IMR-90 (cell line): ENCODE data around the gene USF1. TPM values are rescaled to one million over a fixed set of nuclear protein-coding genes. Genes with fewer than 3 reads are reported as not detected.

Experiments used
- ATAC-seq: fragments of 200-7000 bp; cut with Tn5 transposase; 2 replicates; pipeline ENCODE4 v1.9.1; 2020; ENCODE audit warnings: low read depth, mild to moderate bottlenecking, moderate library complexity
- BruUV-seq: library from RNA; stranded (reverse); fragments of 400-500 nt; replicated peaks from 2 replicates; lab custom pipeline; 2021; lab: Mats Ljungman, UMichigan
- CTCF ChIA-PET: fragments of 300-600 bp; formaldehyde crosslinking; extraction: SDS; loops from one replicate; lab custom pipeline; 2021; ENCODE audit warnings: antibody characterized with exemption; lab: Yijun Ruan, JAX
- POLR2A ChIA-PET: fragments of 300-600 bp; sonication (Branson Sonifier 250); formaldehyde crosslinking; loops from one replicate; lab custom pipeline; 2022; ENCODE audit warnings: antibody characterized with exemption; ENCODE audit not compliant: unreplicated experiment; lab: Charles Lee
- DNase-seq: peaks from one replicate; pipeline ENCODE4 v3.0.0; 2013
- H2AFZ ChIP-seq: replicated peaks from 2 replicates; pipeline ENCODE3; 2013; ENCODE audit warnings: low read length, mild to moderate bottlenecking; ENCODE audit not compliant: poor library complexity
- H2AK5ac ChIP-seq: 2 replicates; pipeline ENCODE4 v1.6.1; 2013; ENCODE audit warnings: low read depth, low read length, inconsistent platforms
- H2AK9ac ChIP-seq: replicated peaks from 2 replicates; pipeline ENCODE3; 2013; ENCODE audit warnings: mild to moderate bottlenecking, low read depth, low read length, moderate library complexity; ENCODE audit not compliant: poor library complexity
- H2BK120ac ChIP-seq: 2 replicates; pipeline ENCODE4 v1.6.1; 2013; ENCODE audit warnings: low read depth, low read length, inconsistent platforms
- H2BK15ac ChIP-seq: 3 replicates; pipeline ENCODE4 v1.6.1; 2013; ENCODE audit warnings: low read depth, low read length, inconsistent platforms
- H2BK20ac ChIP-seq: 2 replicates; pipeline ENCODE4 v1.6.1; 2013; ENCODE audit warnings: low read depth, mild to moderate bottlenecking, inconsistent platforms, low read length, moderate library complexity
- H2BK5ac ChIP-seq: 2 replicates; pipeline ENCODE4 v1.6.1; 2013; ENCODE audit warnings: mild to moderate bottlenecking, low read depth, low read length, inconsistent platforms; ENCODE audit not compliant: poor library complexity, severe bottlenecking
- H3K14ac ChIP-seq: replicated peaks from 2 replicates; pipeline ENCODE4 v1.6.1; 2013; ENCODE audit warnings: low read depth, low read length, inconsistent platforms
- H3K18ac ChIP-seq: 2 replicates; pipeline ENCODE4 v1.6.1; 2013; ENCODE audit warnings: low read depth, low read length, control low read depth
- H3K23ac ChIP-seq: 2 replicates; pipeline ENCODE4 v1.6.1; 2013; ENCODE audit warnings: low read depth, low read length, inconsistent platforms
- H3K27ac ChIP-seq: 2 replicates; pipeline ENCODE4 v1.5.1; 2013; ENCODE audit warnings: mild to moderate bottlenecking, control low read depth, low read length; ENCODE audit not compliant: insufficient read depth
- H3K27me3 ChIP-seq: 2 replicates; pipeline ENCODE4 v1.6.1; 2013; ENCODE audit warnings: low read length; ENCODE audit not compliant: control insufficient read depth, insufficient read depth
- H3K36me3 ChIP-seq: 2 replicates; pipeline ENCODE4 v1.6.1; 2013; ENCODE audit warnings: low read length, mixed read lengths; ENCODE audit not compliant: control insufficient read depth, insufficient read depth
- H3K4ac ChIP-seq: 2 replicates; pipeline ENCODE4 v1.6.1; 2013; ENCODE audit warnings: low read depth, low read length, inconsistent platforms
- H3K4me1 ChIP-seq: 2 replicates; pipeline ENCODE4 v1.6.1; 2013; ENCODE audit warnings: low read length, mixed read lengths; ENCODE audit not compliant: control insufficient read depth, insufficient read depth
- H3K4me2 ChIP-seq: 2 replicates; pipeline ENCODE4 v1.6.1; 2013; ENCODE audit warnings: low read depth, mild to moderate bottlenecking, control low read depth, low read length, moderate library complexity
- H3K4me3 ChIP-seq: 2 replicates; pipeline ENCODE4 v1.5.1; 2013; ENCODE audit warnings: low read depth, mild to moderate bottlenecking, control low read depth, low read length, moderate library complexity; ENCODE audit not compliant: insufficient read depth
- H3K56ac ChIP-seq: 2 replicates; pipeline ENCODE4 v1.6.1; 2013; ENCODE audit warnings: low read length, inconsistent platforms; ENCODE audit not compliant: insufficient read depth; ENCODE audit errors: extremely low read depth
- H3K79me1 ChIP-seq, 2 experiments: 2 replicates each; pipeline ENCODE4 v1.6.1; 2013; ENCODE audit warnings: low read length in 2 of 2, inconsistent platforms in 1 of 2, low read depth in 1 of 2
- H3K9ac ChIP-seq: 2 replicates; pipeline ENCODE4 v1.6.1; 2013; ENCODE audit warnings: low read depth, low read length, control low read depth
- H3K9me1 ChIP-seq: 2 replicates; pipeline ENCODE4 v1.6.1; 2013; ENCODE audit warnings: low read length, inconsistent platforms; ENCODE audit not compliant: insufficient read depth
- H3K9me3 ChIP-seq: 2 replicates; pipeline ENCODE4 v1.6.1; 2013; ENCODE audit warnings: low read length; ENCODE audit not compliant: control insufficient read depth, insufficient read depth
- H4K20me1 ChIP-seq: 2 replicates; pipeline ENCODE4 v1.6.1; 2013; ENCODE audit warnings: low read length, inconsistent platforms; ENCODE audit not compliant: insufficient read depth
- H4K5ac ChIP-seq: 2 replicates; pipeline ENCODE4 v1.6.1; 2013; ENCODE audit warnings: mild to moderate bottlenecking, low read depth, low read length, control low read depth
- H4K8ac ChIP-seq, 2 experiments: 2 replicates each; pipeline ENCODE4 v1.6.1; 2013; ENCODE audit warnings: low read depth in 2 of 2, low read length in 2 of 2, control low read depth in 1 of 2, inconsistent platforms in 1 of 2
- H4K91ac ChIP-seq: 2 replicates; pipeline ENCODE4 v1.6.1; 2013; ENCODE audit warnings: low read depth, low read length, inconsistent platforms; ENCODE audit not compliant: insufficient read depth
- BHLHE40 ChIP-seq: fragments of 150-350 bp; IDR thresholded peaks from 2 replicates; pipeline ENCODE4 v1.6.1; 2016; ENCODE audit warnings: mild to moderate bottlenecking, low read depth, low read length
- CEBPB ChIP-seq: IDR thresholded peaks from 2 replicates; pipeline ENCODE4 v1.6.1; 2012; ENCODE audit warnings: low read depth, low read length, improper control_type of control experiment
- CHD1 ChIP-seq: IDR thresholded peaks from 2 replicates; pipeline ENCODE4 v1.6.1; 2012; ENCODE audit warnings: low read depth, low read length, improper control_type of control experiment
- CTCF ChIP-seq: conservative IDR thresholded peaks from 2 replicates; pipeline ENCODE4 v1.5.1; 2012; ENCODE audit warnings: mild to moderate bottlenecking, low read depth, low read length, improper control_type of control experiment
- FOS ChIP-seq: fragments of 150-350 bp; IDR thresholded peaks from 2 replicates; pipeline ENCODE4 v1.6.1; 2016; ENCODE audit warnings: low read depth, low read length
- MAZ ChIP-seq: IDR thresholded peaks from 2 replicates; pipeline ENCODE4 v1.6.1; 2012; ENCODE audit warnings: low read depth, mild to moderate bottlenecking, low read length, improper control_type of control experiment, moderate library complexity, borderline replicate concordance
- MXI1 ChIP-seq: IDR thresholded peaks from 2 replicates; pipeline ENCODE4 v1.6.1; 2012; ENCODE audit warnings: low read depth, mild to moderate bottlenecking, low read length, moderate library complexity, borderline replicate concordance
- NFE2L2 ChIP-seq: fragments of 150-350 bp; IDR thresholded peaks from 2 replicates; pipeline ENCODE4 v1.6.1; 2016; ENCODE audit warnings: low read depth, mild to moderate bottlenecking, low read length
- POLR2A ChIP-seq: IDR thresholded peaks from 2 replicates; pipeline ENCODE4 v1.6.1; 2012; ENCODE audit warnings: mild to moderate bottlenecking, low read depth, low read length
- RAD21 ChIP-seq: IDR thresholded peaks from 2 replicates; pipeline ENCODE4 v1.6.1; 2012; ENCODE audit warnings: low read length, improper control_type of control experiment
- RCOR1 ChIP-seq: IDR thresholded peaks from 2 replicates; pipeline ENCODE4 v1.6.1; 2012; ENCODE audit warnings: mild to moderate bottlenecking, low read length, improper control_type of control experiment; ENCODE audit not compliant: insufficient replicate concordance
- RFX5 ChIP-seq: IDR thresholded peaks from 2 replicates; pipeline ENCODE4 v1.8.0; 2012; ENCODE audit warnings: low read depth, mild to moderate bottlenecking, low read length, moderate library complexity
- SMC3 ChIP-seq: fragments of 150-350 bp; IDR thresholded peaks from 2 replicates; pipeline ENCODE4 v1.6.1; 2016; ENCODE audit warnings: low read depth, mild to moderate bottlenecking, antibody characterized with exemption, low read length, moderate library complexity
- USF2 ChIP-seq: fragments of 150-350 bp; IDR thresholded peaks from 2 replicates; pipeline ENCODE4 v1.6.1; 2017; ENCODE audit warnings: mild to moderate bottlenecking, antibody characterized with exemption, low read length, low read depth
- WGBS, 2 experiments: methylation state at CpG; one replicate each; pipeline versions ENCODE4 v1.1.5 to v1.1.7; 2013; ENCODE audit warnings: missing lambda C conversion rate in 2 of 2; ENCODE audit not compliant: insufficient read length in 1 of 2; ENCODE audit errors: extremely low coverage in 2 of 2; 5-methylcytosine and 5-hydroxymethylcytosine counted together
- dilution Hi-C: fragments of 300-500 bp; cut with HindIII; formaldehyde crosslinking; loops from one replicate; pipeline ENCODE4 v1.14.3; 2018; ENCODE audit warnings: low sequenced_read_pairs; ENCODE audit not compliant: unreplicated experiment
- in situ Hi-C: fragments of 300-500 bp; cut with MboI; formaldehyde crosslinking; loops from 3 replicates; pipeline ENCODE4 v1.14.3; 2019; ENCODE audit warnings: low sequenced_read_pairs, inconsistent platforms, mixed read lengths
- intact Hi-C: fragments of 100-400 bp; cut with micrococcal nuclease; formaldehyde crosslinking; loops from 2 replicates; pipeline ENCODE4 v1.10.0; 2022
- polyA plus RNA-seq, 3 experiments: library from polyadenylated mRNA; depleted of rRNA; stranded (reverse); fragments of >200 nt; gene quantifications; 2 replicates each; pipeline ENCODE4 v1.2.3, GENCODE V29; 2012; ENCODE audit warnings: low replicate concordance in 1 of 3
- total RNA-seq: library from RNA; depleted of rRNA; stranded (reverse); fragments of >200 nt; gene quantifications from 2 replicates; pipeline ENCODE4 v1.2.3, GENCODE V29; 2012
- TF ChIP-seq, protein P1 (sequence below): fragments of 150-350 bp; IDR thresholded peaks from 2 replicates; pipeline ENCODE4 v1.6.1; 2016; ENCODE audit warnings: low read depth, mild to moderate bottlenecking, low read length, moderate library complexity, borderline replicate concordance

The USF1 gene
- total and polyA plus RNA-seq, 2 of the 4 experiments (the other 2 are of a cell fraction): 37.1 to 78.9 TPM

DNA sequence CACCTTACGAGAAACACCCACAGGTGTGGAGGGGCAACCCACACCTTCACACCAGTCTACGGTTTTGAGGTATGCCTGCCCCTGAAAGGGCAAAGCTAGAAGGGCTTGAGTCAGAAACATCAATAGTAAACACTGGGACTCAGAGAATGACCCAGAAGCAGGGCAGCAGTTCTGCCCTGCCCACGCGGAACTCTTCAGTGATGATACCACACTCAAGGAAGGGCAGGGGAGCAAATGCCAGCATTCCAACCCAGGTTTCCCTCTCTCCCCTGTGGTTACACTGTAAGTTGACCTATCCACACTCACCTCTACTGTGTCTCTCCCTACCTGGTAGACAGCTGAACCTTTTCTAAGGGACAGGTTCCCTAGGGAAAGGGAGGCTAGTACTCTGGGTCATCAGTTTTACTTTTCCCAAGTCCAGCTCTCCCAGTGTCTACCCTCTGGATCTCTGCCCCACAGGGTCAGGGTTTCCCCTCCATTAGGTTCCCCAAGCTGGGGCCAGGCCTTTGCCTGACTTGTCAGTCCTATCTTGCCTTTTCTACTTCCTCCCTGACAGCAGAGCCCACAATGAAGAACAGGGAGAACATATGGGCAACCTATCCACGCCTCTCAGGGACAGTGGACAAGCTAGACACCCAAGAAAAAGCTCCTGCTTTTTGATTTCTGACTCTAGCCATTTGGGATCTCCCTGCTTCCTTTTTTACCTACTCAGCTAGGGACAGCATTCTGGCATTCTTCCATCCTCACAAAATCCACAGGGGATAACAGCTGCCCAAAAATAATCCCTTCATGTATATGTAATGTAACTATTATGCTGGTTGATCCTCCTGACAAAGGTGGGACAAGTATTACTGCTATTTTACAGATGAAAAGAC, 27.8 kb downstream of the USF1 start:
- Histone ChIP-seq H3K27ac (no peak overlapping the region), H3K23ac (no peak overlapping the region), H3K4me3 (no peak overlapping the region), H4K91ac (no peak overlapping the region), H2AK5ac (no peak overlapping the region), H4K5ac (no peak overlapping the region), H4K20me1 (no peaks in the 10 kb centered on the region), H3K9me3 (no peaks in the 10 kb centered on the region), H3K4ac (no peak overlapping the region), H3K4me2 (no peak overlapping the region), H2BK15ac (no peak overlapping the region), H3K79me1 (no peaks in the 10 kb centered on the region), H3K9ac (no peak overlapping the region), H2BK20ac (no peak overlapping the region), H3K14ac (no peak overlapping the region), H2AFZ (no peak overlapping the region), H3K18ac (no peak overlapping the region), H2BK5ac (no peak overlapping the region), H2AK9ac (peak overlapping the region; percentile 50), H3K4me1 (peaks cover 9% of the 10 kb centered on the region), H3K27me3 (peaks cover 28% of the 10 kb centered on the region), H3K56ac (no peak overlapping the region), H3K9me1 (peaks cover 10% of the 10 kb centered on the region), H4K8ac (no peak overlapping the region), H3K36me3 (no peaks in the 10 kb centered on the region), H2BK120ac (no peak overlapping the region)
- no peak for DNase-seq
- WGBS, 2 experiments: 80% methylated on average over 2 of the region's 5 CpGs; no CpG with 5 or more reads in 1 of the 2 experiments
- ChIA-PET CTCF (interaction anchor here (0.6 kb wide), 1 partner anchor 1012 kb away, joined by 8 read pairs; no protein-coding TSS in a partner anchor), POLR2A (no interaction called here)
- no TSS peak for BruUV-seq
- intact Hi-C loops (no loop called here), dilution Hi-C loops (no loop called here), in situ Hi-C loops (no loop called here)
- no peak for ATAC-seq
- no peak for TF ChIP-seq RFX5
- TF ChIP-seq NFE2L2: no peak
- no peak for TF ChIP-seq RAD21
- TF ChIP-seq, protein P1, sequence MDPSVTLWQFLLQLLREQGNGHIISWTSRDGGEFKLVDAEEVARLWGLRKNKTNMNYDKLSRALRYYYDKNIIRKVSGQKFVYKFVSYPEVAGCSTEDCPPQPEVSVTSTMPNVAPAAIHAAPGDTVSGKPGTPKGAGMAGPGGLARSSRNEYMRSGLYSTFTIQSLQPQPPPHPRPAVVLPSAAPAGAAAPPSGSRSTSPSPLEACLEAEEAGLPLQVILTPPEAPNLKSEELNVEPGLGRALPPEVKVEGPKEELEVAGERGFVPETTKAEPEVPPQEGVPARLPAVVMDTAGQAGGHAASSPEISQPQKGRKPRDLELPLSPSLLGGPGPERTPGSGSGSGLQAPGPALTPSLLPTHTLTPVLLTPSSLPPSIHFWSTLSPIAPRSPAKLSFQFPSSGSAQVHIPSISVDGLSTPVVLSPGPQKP: no peak
- no peak for TF ChIP-seq CEBPB
- TF ChIP-seq CTCF: no peak
- TF ChIP-seq POLR2A: no peak
- no peak for TF ChIP-seq MXI1
- TF ChIP-seq USF2: no peak
- TF ChIP-seq SMC3: no peak
- TF ChIP-seq CHD1: no peak
- no peak for TF ChIP-seq BHLHE40
- TF ChIP-seq FOS: no peak
- no peak for TF ChIP-seq MAZ
- TF ChIP-seq RCOR1: no peak
